GM12872 (cell line): ENCODE results near the gene SMARCA4.

ENCODE experiments used
- TF ChIP-seq, protein P1 (sequence below): IDR thresholded peaks from 3 replicates; pipeline ENCODE4 v1.5.1; 2011; ENCODE audit warnings: low read depth, mild to moderate bottlenecking, low read length, moderate library complexity; ENCODE audit not compliant: insufficient read depth

The SMARCA4 gene

DNA sequence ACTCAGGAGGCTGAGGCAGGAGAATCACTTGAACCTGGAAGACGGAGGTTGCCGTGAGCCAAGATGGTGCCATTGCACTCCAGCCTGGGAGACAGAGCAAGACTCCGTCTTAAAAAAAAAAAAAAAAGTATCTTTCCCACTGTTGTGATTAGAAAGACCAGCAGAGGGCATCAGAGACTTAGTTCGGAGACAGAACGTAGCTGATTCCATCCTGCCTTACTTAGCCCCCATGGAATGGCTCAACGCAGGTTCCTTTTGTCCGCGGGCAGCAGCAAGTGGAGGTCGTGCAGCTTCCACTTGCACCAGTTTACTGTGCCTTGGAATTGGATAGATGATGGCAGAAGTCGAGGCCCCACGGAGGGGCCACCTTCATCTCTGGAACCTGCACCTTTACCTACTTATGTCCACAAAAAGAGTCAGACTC, 24.2 kb upstream of the SMARCA4 start:
- TF ChIP-seq, protein P1, sequence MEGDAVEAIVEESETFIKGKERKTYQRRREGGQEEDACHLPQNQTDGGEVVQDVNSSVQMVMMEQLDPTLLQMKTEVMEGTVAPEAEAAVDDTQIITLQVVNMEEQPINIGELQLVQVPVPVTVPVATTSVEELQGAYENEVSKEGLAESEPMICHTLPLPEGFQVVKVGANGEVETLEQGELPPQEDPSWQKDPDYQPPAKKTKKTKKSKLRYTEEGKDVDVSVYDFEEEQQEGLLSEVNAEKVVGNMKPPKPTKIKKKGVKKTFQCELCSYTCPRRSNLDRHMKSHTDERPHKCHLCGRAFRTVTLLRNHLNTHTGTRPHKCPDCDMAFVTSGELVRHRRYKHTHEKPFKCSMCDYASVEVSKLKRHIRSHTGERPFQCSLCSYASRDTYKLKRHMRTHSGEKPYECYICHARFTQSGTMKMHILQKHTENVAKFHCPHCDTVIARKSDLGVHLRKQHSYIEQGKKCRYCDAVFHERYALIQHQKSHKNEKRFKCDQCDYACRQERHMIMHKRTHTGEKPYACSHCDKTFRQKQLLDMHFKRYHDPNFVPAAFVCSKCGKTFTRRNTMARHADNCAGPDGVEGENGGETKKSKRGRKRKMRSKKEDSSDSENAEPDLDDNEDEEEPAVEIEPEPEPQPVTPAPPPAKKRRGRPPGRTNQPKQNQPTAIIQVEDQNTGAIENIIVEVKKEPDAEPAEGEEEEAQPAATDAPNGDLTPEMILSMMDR: peak; percentile 67

GRCh38 chr19:10945264-10945663, 15.6 kb upstream of the SMARCA4 start:
- TF ChIP-seq, protein P1: no peak

GRCh38 chr19:10946958-10947657, 13.7 kb upstream of the SMARCA4 start:
- TF ChIP-seq, protein P1: no peak

DNA sequence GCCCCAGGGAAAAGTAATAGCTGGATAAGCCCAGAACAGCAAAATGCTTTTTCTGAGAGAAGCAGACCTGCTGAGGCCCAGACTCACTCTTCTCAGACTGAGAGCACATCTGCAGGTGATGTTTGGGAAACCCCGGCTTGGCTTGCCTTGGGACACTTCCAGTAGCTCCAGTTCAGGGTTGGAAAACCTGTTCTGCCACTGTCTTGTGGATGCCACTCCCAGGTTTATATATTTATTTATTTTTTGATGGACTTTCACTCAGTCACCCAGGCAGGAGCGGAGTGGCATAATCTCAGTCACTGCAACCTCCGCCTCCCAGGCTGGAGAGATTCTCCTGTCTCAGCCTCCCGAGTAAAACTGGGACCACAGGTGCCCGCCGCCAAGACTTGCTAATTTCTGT, 8.0 kb upstream of the SMARCA4 start:
- TF ChIP-seq, protein P1: no peak

DNA sequence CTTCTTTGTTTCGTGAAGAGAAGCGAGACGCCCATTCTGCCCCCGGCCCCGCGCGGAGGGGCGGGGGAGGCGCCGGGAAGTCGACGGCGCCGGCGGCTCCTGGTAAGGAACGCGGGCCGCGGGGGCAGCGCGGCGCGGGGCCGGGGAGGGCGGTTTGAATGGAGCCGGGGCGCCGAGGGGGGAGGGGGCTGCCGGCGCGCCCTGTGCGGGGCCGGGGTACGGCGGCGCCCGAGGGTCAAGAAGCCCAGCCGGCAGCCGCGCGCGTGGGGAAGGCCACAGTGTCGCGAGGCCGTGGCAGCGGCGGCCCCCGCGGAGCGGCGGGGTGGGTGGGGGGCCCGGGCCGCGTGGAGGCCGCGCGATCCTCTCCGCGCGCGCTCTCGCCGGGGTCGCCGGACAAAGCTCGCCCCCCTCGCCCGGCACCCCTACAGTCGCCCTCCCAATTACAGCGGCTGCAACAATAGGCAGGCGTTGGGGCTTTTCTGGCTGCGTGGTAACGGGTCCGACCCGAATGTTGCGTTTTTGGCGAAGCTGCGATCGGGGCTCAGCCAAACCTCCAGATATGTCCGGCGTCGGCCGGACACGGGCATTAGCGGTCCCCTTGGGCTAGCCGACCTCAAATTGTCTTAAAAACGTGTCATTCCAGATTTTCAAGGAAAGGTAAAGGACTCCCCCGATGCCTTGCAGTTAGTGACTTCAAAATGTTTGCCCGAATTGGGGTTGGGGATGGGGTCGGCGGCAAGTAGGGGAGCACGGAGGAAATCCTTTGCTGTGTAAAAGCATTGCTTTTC, 437 bp downstream of the SMARCA4 start:
- TF ChIP-seq, protein P1: no peak

GRCh38 chr19:10962863-10963262, 2.0 kb downstream of the SMARCA4 start:
- TF ChIP-seq, protein P1: no peak

GRCh38 chr19:10963865-10964264, 3.0 kb downstream of the SMARCA4 start:
- TF ChIP-seq, protein P1: no peak
